Neural progenitor cell (in vitro differentiated cells): Measurements from ENCODE around the gene CD83. TPM values are rescaled to one million over a fixed set of nuclear protein-coding genes. Genes with fewer than 3 reads are reported as not detected.

Experiments used
- DNase-seq: peaks from one replicate; pipeline ENCODE4 v3.0.0-alpha.2; 2016; ENCODE audit warnings: low spot score
- H2AFZ ChIP-seq: fragments of 200-600 bp; sonication (generic); replicated peaks from 2 replicates; pipeline ENCODE4 v1.6.1; 2016; ENCODE audit warnings: antibody characterized with exemption
- H3F3A ChIP-seq: fragments of 200-600 bp; sonication (generic); 2 replicates; pipeline ENCODE4 v1.6.1; 2016; ENCODE audit warnings: antibody characterized with exemption, low read depth
- H3K27ac ChIP-seq: fragments of 200-600 bp; sonication (generic); 2 replicates; pipeline ENCODE4 v1.5.1; 2016; ENCODE audit warnings: mild to moderate bottlenecking
- H3K27me3 ChIP-seq: fragments of 200-600 bp; sonication (generic); 2 replicates; pipeline ENCODE4 v1.6.1; 2016; ENCODE audit warnings: mild to moderate bottlenecking, moderate library complexity
- H3K36me3 ChIP-seq: fragments of 200-600 bp; sonication (generic); 2 replicates; pipeline ENCODE4 v1.5.1; 2016
- H3K4me1 ChIP-seq: fragments of 200-600 bp; sonication (generic); 2 replicates; pipeline ENCODE4 v1.6.1; 2016; ENCODE audit warnings: mixed run types
- H3K4me2 ChIP-seq: fragments of 200-600 bp; sonication (generic); 2 replicates; pipeline ENCODE4 v1.6.1; 2016
- H3K4me3 ChIP-seq: fragments of 200-600 bp; sonication (generic); 2 replicates; pipeline ENCODE4 v1.5.1; 2016
- H3K79me2 ChIP-seq: fragments of 200-600 bp; sonication (generic); 2 replicates; pipeline ENCODE4 v1.6.1; 2016; ENCODE audit warnings: low read depth
- H3K9ac ChIP-seq: fragments of 200-600 bp; sonication (generic); 2 replicates; pipeline ENCODE4 v1.6.1; 2016
- H3K9me3 ChIP-seq: fragments of 200-600 bp; sonication (generic); 2 replicates; pipeline ENCODE4 v1.5.1; 2016; ENCODE audit warnings: low read depth
- H4K20me1 ChIP-seq: fragments of 200-600 bp; sonication (generic); 2 replicates; pipeline ENCODE4 v1.6.1; 2016; ENCODE audit warnings: low read depth
- H3K27ac Mint-ChIP-seq: 3 replicates; pipeline ENCODE4 v1.8.0; 2021; ENCODE audit warnings: mixed read lengths
- H3K27me3 Mint-ChIP-seq: 2 replicates; pipeline ENCODE4 v1.8.0; 2022; ENCODE audit warnings: low read depth, mild to moderate bottlenecking, inconsistent platforms, moderate library complexity, mixed read lengths; ENCODE audit not compliant: insufficient read depth
- H3K36me3 Mint-ChIP-seq: 3 replicates; pipeline ENCODE4 v1.8.0; 2021; ENCODE audit warnings: mixed read lengths
- H3K4me1 Mint-ChIP-seq: 3 replicates; pipeline ENCODE4 v1.8.0; 2021; ENCODE audit warnings: mixed read lengths
- H3K4me3 Mint-ChIP-seq: 3 replicates; pipeline ENCODE4 v1.8.0; 2021; ENCODE audit warnings: mild to moderate bottlenecking, moderate library complexity, mixed read lengths
- H3K9me3 Mint-ChIP-seq: 3 replicates; pipeline ENCODE4 v1.8.0; 2020; ENCODE audit warnings: mixed read lengths
- CTCF ChIP-seq: fragments of 200-600 bp; sonication (generic); IDR thresholded peaks from 2 replicates; pipeline ENCODE4 v1.5.1; 2017; ENCODE audit warnings: antibody characterized with exemption, mild to moderate bottlenecking
- EZH2 ChIP-seq: fragments of 200-600 bp; sonication (generic); IDR thresholded peaks from 2 replicates; pipeline ENCODE4 v1.6.1; 2017; ENCODE audit warnings: antibody characterized with exemption, mild to moderate bottlenecking, moderate library complexity
- EZH2phosphoT487 ChIP-seq: fragments of 200-600 bp; sonication (generic); IDR thresholded peaks from 2 replicates; pipeline ENCODE4 v1.6.1; 2017; ENCODE audit warnings: antibody characterized with exemption
- total RNA-seq: library from RNA; depleted of rRNA; stranded (reverse); fragments of >200 nt; gene quantifications from 2 replicates; pipeline ENCODE4 v1.2.3, GENCODE V29; 2015; ENCODE audit warnings: low replicate concordance

Gene CD83
- total RNA-seq, 1 donor from 2014 or later, result 0.80 TPM

GRCh38 chr6:14134211-14134910 lies 16.8 kb downstream of the CD83 start:
- H3K27me3 ChIP-seq, result no peaks in the 10 kb centered on the region
- no peak for DNase-seq
- H2AFZ ChIP-seq, result no peak overlapping the region
- Mint-ChIP-seq H3K27me3 (peaks cover 4% of the 10 kb centered on the region), H3K4me3 (no peak overlapping the region), H3K27ac (no peak overlapping the region), H3K36me3 (peaks cover 3% of the 10 kb centered on the region), H3K9me3 (no peaks in the 10 kb centered on the region), H3K4me1 (peaks cover 7% of the 10 kb centered on the region)
- H3F3A ChIP-seq, result no peaks in the 10 kb centered on the region
- H3K9ac ChIP-seq, result no peak overlapping the region
- H3K4me1 ChIP-seq, result peaks cover under 1% of the 10 kb centered on the region
- no peak overlapping the region for H3K4me3 ChIP-seq
- no peak overlapping the region for H3K4me2 ChIP-seq
- no peak for TF ChIP-seq CTCF
- TF ChIP-seq EZH2, result no peak
- no peak for TF ChIP-seq EZH2phosphoT487
- no peak overlapping the region for H3K27ac ChIP-seq
- H3K9me3 ChIP-seq, result no peaks in the 10 kb centered on the region
- no peaks in the 10 kb centered on the region for H3K36me3 ChIP-seq
- no peaks in the 10 kb centered on the region for H3K79me2 ChIP-seq
- no peaks in the 10 kb centered on the region for H4K20me1 ChIP-seq

GRCh38 chr6:14135893-14136539 lies 18.4 kb downstream of the CD83 start:
- Histone ChIP-seq H3K4me2 (no peak overlapping the region), H3K9me3 (no peaks in the 10 kb centered on the region), H3K9ac (no peak overlapping the region), H3K27me3 (no peaks in the 10 kb centered on the region), H3F3A (no peaks in the 10 kb centered on the region), H3K4me1 (no peaks in the 10 kb centered on the region), H3K36me3 (no peaks in the 10 kb centered on the region), H4K20me1 (no peaks in the 10 kb centered on the region), H2AFZ (no peak overlapping the region), H3K79me2 (no peaks in the 10 kb centered on the region), H3K27ac (no peak overlapping the region), H3K4me3 (no peak overlapping the region)
- Mint-ChIP-seq H3K27ac (no peak overlapping the region), H3K27me3 (peaks cover 2% of the 10 kb centered on the region), H3K4me3 (no peak overlapping the region), H3K9me3 (no peaks in the 10 kb centered on the region), H3K36me3 (peaks cover 3% of the 10 kb centered on the region), H3K4me1 (peaks cover 4% of the 10 kb centered on the region)
- TF ChIP-seq CTCF (no peak), EZH2phosphoT487 (no peak), EZH2 (no peak)
- DNase-seq, result no peak

GRCh38 chr6:14138701-14139215 lies 21.2 kb downstream of the CD83 start:
- H3K27ac Mint-ChIP-seq, result no peak overlapping the region
- peaks cover 5% of the 10 kb centered on the region for H3K4me1 ChIP-seq
- H3F3A ChIP-seq, result no peaks in the 10 kb centered on the region
- no peak overlapping the region for H2AFZ ChIP-seq
- H3K79me2 ChIP-seq, result no peaks in the 10 kb centered on the region
- H3K36me3 Mint-ChIP-seq, result peaks cover 3% of the 10 kb centered on the region
- no peaks in the 10 kb centered on the region for H4K20me1 ChIP-seq
- no peaks in the 10 kb centered on the region for H3K36me3 ChIP-seq
- H3K4me3 Mint-ChIP-seq, result no peak overlapping the region
- no peak overlapping the region for H3K27ac ChIP-seq
- peaks cover 8% of the 10 kb centered on the region for H3K27me3 Mint-ChIP-seq
- no peaks in the 10 kb centered on the region for H3K9me3 ChIP-seq
- no peak for DNase-seq
- no peaks in the 10 kb centered on the region for H3K27me3 ChIP-seq
- no peak overlapping the region for H3K4me3 ChIP-seq
- H3K4me1 Mint-ChIP-seq, result peaks cover 20% of the 10 kb centered on the region
- H3K9me3 Mint-ChIP-seq, result no peaks in the 10 kb centered on the region
- TF ChIP-seq CTCF (no peak), EZH2 (no peak), EZH2phosphoT487 (no peak)
- no peak overlapping the region for H3K4me2 ChIP-seq
- H3K9ac ChIP-seq, result no peak overlapping the region
